Activated CD8-positive, alpha-beta memory T cell treated with anti-CD3 and anti-CD28 coated beads, Interleukin-2, amount 10 ng/mL, durations not matched to agents 7 days and 5 days (primary cell): ENCODE measurements around the gene TICRR. TPM values are rescaled to one million over a fixed set of nuclear protein-coding genes. Genes with fewer than 3 reads are reported as not detected.

Experiments
- ATAC-seq: fragments of 150-1000 bp; cut with Tn5 transposase; one replicate; pipeline ENCODE4 v1.10.0; 2021; ENCODE audit warnings: moderate library complexity
- CTCF ChIA-PET: fragments of 350-600 bp; sonication (Branson Sonifier 250); formaldehyde crosslinking; loops from one replicate; lab custom pipeline; 2021; ENCODE audit warnings: antibody characterized with exemption; lab: Charles Lee
- DNase-seq: peaks from one replicate; pipeline ENCODE4 v3.0.0-alpha.2; 2020
- H3K27ac Mint-ChIP-seq: one replicate; pipeline ENCODE4 v1.8.0; 2021; ENCODE audit warnings: mild to moderate bottlenecking, mixed read lengths
- H3K27me3 Mint-ChIP-seq: one replicate; pipeline ENCODE4 v1.8.0; 2021; ENCODE audit warnings: mixed read lengths
- H3K36me3 Mint-ChIP-seq: one replicate; pipeline ENCODE4 v1.8.0; 2021; ENCODE audit warnings: mild to moderate bottlenecking, mixed read lengths
- H3K4me1 Mint-ChIP-seq: one replicate; pipeline ENCODE4 v1.8.0; 2021; ENCODE audit warnings: mixed read lengths
- H3K4me3 Mint-ChIP-seq: one replicate; pipeline ENCODE4 v1.8.0; 2021; ENCODE audit warnings: mild to moderate bottlenecking, moderate library complexity, mixed read lengths
- H3K9me3 Mint-ChIP-seq: one replicate; pipeline ENCODE4 v1.8.0; 2022; ENCODE audit warnings: low read depth, mixed read lengths
- total RNA-seq, 2 experiments: library from RNA; stranded (reverse); gene quantifications; one replicate each; pipeline ENCODE4 v1.2.3, GENCODE V29; 2021

TICRR gene
- total RNA-seq, 2 experiments from 2014 or later: 30.8 to 35.5 TPM

- no peak for DNase-seq
- H3K36me3 Mint-ChIP-seq: no peaks in the 10 kb centered on the region
- no peak overlapping the region for H3K4me3 Mint-ChIP-seq
- ATAC-seq: no peak
- no peaks in the 10 kb centered on the region for H3K9me3 Mint-ChIP-seq
- peaks cover 2% of the 10 kb centered on the region for H3K4me1 Mint-ChIP-seq
- CTCF ChIA-PET: interaction anchor here (1.4 kb wide), 1 partner anchor 34 kb away, joined by 3 read pairs; no protein-coding TSS in a partner anchor
- H3K27ac Mint-ChIP-seq: no peak overlapping the region
- H3K27me3 Mint-ChIP-seq: peaks cover 10% of the 10 kb centered on the region
These were observed 94.1 kb downstream of the TICRR start for GRCh38 chr15:89669309-89669865.

- H3K4me3 Mint-ChIP-seq: no peak overlapping the region
- peaks cover 4% of the 10 kb centered on the region for H3K27me3 Mint-ChIP-seq
- no peaks in the 10 kb centered on the region for H3K36me3 Mint-ChIP-seq
- peaks cover under 1% of the 10 kb centered on the region for H3K4me1 Mint-ChIP-seq
- H3K27ac Mint-ChIP-seq: no peak overlapping the region
- no peaks in the 10 kb centered on the region for H3K9me3 Mint-ChIP-seq
- CTCF ChIA-PET: interaction anchor here (1.4 kb wide), 1 partner anchor 34 kb away, joined by 3 read pairs; no protein-coding TSS in a partner anchor
- ATAC-seq (no peak), DNase-seq (no peak)
These were observed 94.7 kb downstream of the TICRR start for GRCh38 chr15:89669941-89670340.

GRCh38 chr15:89670971-89671560 lies 95.8 kb downstream of the TICRR start:
- H3K27ac Mint-ChIP-seq: no peak overlapping the region
- CTCF ChIA-PET: interaction anchor here (0.6 to 1.4 kb wide), 3 partner anchors 33 to 204 kb away, joined by 3 read pairs; no protein-coding TSS in a partner anchor

GRCh38 chr15:89671687-89672086 lies 96.4 kb downstream of the TICRR start:
- CTCF ChIA-PET: interaction anchor here (0.6 to 1.6 kb wide), 3 partner anchors 24 to 203 kb away, joined by 3 to 5 read pairs (median 3); no protein-coding TSS in a partner anchor
- no peaks in the 10 kb centered on the region for H3K36me3 Mint-ChIP-seq
- H3K4me1 Mint-ChIP-seq: no peaks in the 10 kb centered on the region
- H3K27me3 Mint-ChIP-seq: no peaks in the 10 kb centered on the region
- no peak overlapping the region for H3K27ac Mint-ChIP-seq
- DNase-seq (no peak), ATAC-seq (no peak)
- no peaks in the 10 kb centered on the region for H3K9me3 Mint-ChIP-seq
- H3K4me3 Mint-ChIP-seq: no peak overlapping the region

More at GRCh38 chr15:89670971-89671560, 95.8 kb downstream of the TICRR start:
- ATAC-seq (no peak), DNase-seq (no peak)
- H3K9me3 Mint-ChIP-seq: no peaks in the 10 kb centered on the region
- no peaks in the 10 kb centered on the region for H3K36me3 Mint-ChIP-seq
- no peak overlapping the region for H3K4me3 Mint-ChIP-seq
- H3K4me1 Mint-ChIP-seq: no peaks in the 10 kb centered on the region
- no peaks in the 10 kb centered on the region for H3K27me3 Mint-ChIP-seq

GRCh38 chr15:89672221-89673164 lies 97.2 kb downstream of the TICRR start:
- CTCF ChIA-PET: interaction anchor here (1.0 to 1.6 kb wide), 3 partner anchors 10 to 25 kb away, joined by 3 to 5 read pairs (median 3); no protein-coding TSS in a partner anchor
- no peak overlapping the region for H3K4me3 Mint-ChIP-seq
- no peaks in the 10 kb centered on the region for H3K36me3 Mint-ChIP-seq

GRCh38 chr15:89673165-89673512 lies 97.9 kb downstream of the TICRR start:
- Mint-ChIP-seq H3K27ac (no peak overlapping the region), H3K4me3 (no peak overlapping the region), H3K36me3 (no peaks in the 10 kb centered on the region), H3K9me3 (no peaks in the 10 kb centered on the region), H3K4me1 (no peaks in the 10 kb centered on the region), H3K27me3 (no peaks in the 10 kb centered on the region)
- DNase-seq (no peak), ATAC-seq (peak; percentile 47)
- CTCF ChIA-PET: interaction anchor here (1.0 to 1.6 kb wide), 3 partner anchors 11 to 25 kb away, joined by 3 to 5 read pairs (median 3); no protein-coding TSS in a partner anchor

More at GRCh38 chr15:89672221-89673164, 97.2 kb downstream of the TICRR start:
- no peaks in the 10 kb centered on the region for H3K27me3 Mint-ChIP-seq
- H3K27ac Mint-ChIP-seq: no peak overlapping the region
- ATAC-seq (no peak), DNase-seq (no peak)
- no peaks in the 10 kb centered on the region for H3K9me3 Mint-ChIP-seq
- no peaks in the 10 kb centered on the region for H3K4me1 Mint-ChIP-seq

GRCh38 chr15:89674526-89674925 lies 99.3 kb downstream of the TICRR start:
- H3K9me3 Mint-ChIP-seq: no peaks in the 10 kb centered on the region
- ATAC-seq (no peak), DNase-seq (no peak)
- H3K27me3 Mint-ChIP-seq: no peaks in the 10 kb centered on the region
- H3K27ac Mint-ChIP-seq: no peak overlapping the region
- H3K4me1 Mint-ChIP-seq: no peaks in the 10 kb centered on the region
- CTCF ChIA-PET: no interaction called here
- H3K4me3 Mint-ChIP-seq: no peak overlapping the region
- no peaks in the 10 kb centered on the region for H3K36me3 Mint-ChIP-seq

- Mint-ChIP-seq H3K27ac (no peak overlapping the region), H3K27me3 (no peaks in the 10 kb centered on the region), H3K9me3 (no peaks in the 10 kb centered on the region), H3K4me1 (no peaks in the 10 kb centered on the region), H3K4me3 (no peak overlapping the region), H3K36me3 (no peaks in the 10 kb centered on the region)
- ATAC-seq (no peak), DNase-seq (no peak)
- CTCF ChIA-PET: interaction anchor here (0.7 kb wide), 1 partner anchor 443 kb away, joined by 3 read pairs; no protein-coding TSS in a partner anchor
These were observed 100.3 kb downstream of the TICRR start for GRCh38 chr15:89675606-89676005.

GRCh38 chr15:89677381-89677780 lies 102.1 kb downstream of the TICRR start:
- ATAC-seq (no peak), DNase-seq (no peak)
- H3K4me3 Mint-ChIP-seq: no peak overlapping the region
- no peaks in the 10 kb centered on the region for H3K4me1 Mint-ChIP-seq
- H3K27ac Mint-ChIP-seq: no peak overlapping the region
- CTCF ChIA-PET: no interaction called here
- no peaks in the 10 kb centered on the region for H3K27me3 Mint-ChIP-seq
- H3K9me3 Mint-ChIP-seq: no peaks in the 10 kb centered on the region
- H3K36me3 Mint-ChIP-seq: no peaks in the 10 kb centered on the region

Other genes with a start within 250 kb of the TICRR start
- gene POLG, start 240.6 kb upstream of the TICRR start, total RNA-seq: 100 to 1,000 TPM; 117 to 119 TPM
- gene RHCG, start 78.9 kb upstream of the TICRR start, total RNA-seq: not detected
- 1 to 10 TPM in 1 of 2 experiments, under 1 TPM in 1; 0.55 to 2.5 TPM for gene KIF7, start 80.0 kb downstream of the TICRR start, total RNA-seq
- under 1 TPM in 1 of 2 experiments, not detected in 1; 0.12 TPM for gene PLIN1, start 103.9 kb downstream of the TICRR start, total RNA-seq
- 1 to 10 TPM; 1.6 to 2.2 TPM for gene PEX11A, start 115.3 kb downstream of the TICRR start, total RNA-seq
- gene WDR93, start 115.3 kb downstream of the TICRR start, total RNA-seq: not detected
- 1 to 10 TPM; 3.1 to 5.1 TPM for gene MESP1, start 175.8 kb downstream of the TICRR start, total RNA-seq
- not detected for gene MESP2, start 200.9 kb downstream of the TICRR start, total RNA-seq
- gene ANPEP, start 239.4 kb downstream of the TICRR start, total RNA-seq: under 1 TPM; 0.68 to 0.76 TPM